Measurements from ENCODE around the gene PKN3. TPM values are rescaled to one million over a fixed set of nuclear protein-coding genes. Genes with fewer than 3 reads are reported as not detected.

PKN3 gene
- total and polyA plus RNA-seq, 9 of the 15 experiments (the other 6 are each of a cell fraction or from before 2014, with no cell fraction given) = 0.82 to 49.2 (median 19.7) TPM

GRCh38 chr9:128724744-128725211 is 22.5 kb downstream of the PKN3 start (continued):
- TF ChIP-seq ARID3A (IDR thresholded peaks at IDR 0.05; ENCODE audit: borderline replicate concordance, low read depth, low read length) = no peak
- no peak for TF ChIP-seq ZNF398 (CRISPR knock-in tag; IDR thresholded peaks at IDR 0.05)
- TF ChIP-seq KDM1A (IDR thresholded peaks at IDR 0.05) = peak in 1 of 2 experiments; percentile 4; a peak in 1 of 4 replicates
- 0 out of 2 replicates have a peak, but pooled peaks have one; percentile 71 for TF ChIP-seq SMARCA5 (IDR thresholded peaks at IDR 0.05)
- 0 out of 2 replicates have a peak, but pooled peaks have one; percentile 9 for TF ChIP-seq ZNF609 (CRISPR knock-in tag; IDR thresholded peaks at IDR 0.05; ENCODE audit: borderline replicate concordance)
- no peak for TF ChIP-seq MBD1 (CRISPR knock-in tag; IDR thresholded peaks at IDR 0.05)
- no peak for TF ChIP-seq SREBF2 (CRISPR knock-in tag; IDR thresholded peaks at IDR 0.05)
- TF ChIP-seq ELF4 (CRISPR knock-in tag; IDR thresholded peaks at IDR 0.05) = no peak
- TF ChIP-seq ZBED1 (IDR thresholded peaks at IDR 0.05) = no peak
- TF ChIP-seq LEF1 (IDR thresholded peaks at IDR 0.05) = no peak
- TF ChIP-seq MCM2 (IDR thresholded peaks at IDR 0.05; ENCODE audit: low read depth) = no peak
- TF ChIP-seq SNRNP70 (optimal IDR thresholded peaks at IDR 0.05; ENCODE audit: low read depth, low read length) = no peak
- TF ChIP-seq JUND (IDR thresholded peaks at IDR 0.05; ENCODE audit: borderline replicate concordance, low read depth, low read length) = 0 out of 2 replicates have a peak, but pooled peaks have one; percentile 3
- TF ChIP-seq JUND (tag; IDR thresholded peaks at IDR 0.05; ENCODE audit: borderline replicate concordance, low read depth, low read length) = no peak; the same call in 1 of the 3 replicates
- peak; percentile 37 for TF ChIP-seq NFYB (IDR thresholded peaks at IDR 0.05; ENCODE audit: extremely low read depth, insufficient read length)
- TF ChIP-seq KDM4B (IDR thresholded peaks at IDR 0.05; ENCODE audit: borderline replicate concordance in 2 of 2, low read depth in 1 of 2) = no peak
- no peak for TF ChIP-seq RAD51 (IDR thresholded peaks at IDR 0.05; ENCODE audit: borderline replicate concordance, low read depth)
- no peak for TF ChIP-seq GATAD2B (IDR thresholded peaks at IDR 0.05; ENCODE audit: borderline replicate concordance)

Data from K562 (cell line).